Central memory CD4-positive, alpha-beta T cell (primary cell): ENCODE results near the gene ZNF525.
A peak's percentile ranks its signal among the peaks of the same experiment; 100 is the strongest.
"Not testable (repeated sequence)": the region's sequence is repeated elsewhere in the genome, so short reads cannot be mapped to it uniquely, and the experiment has no call there.

Source experiments
- DNase-seq: peaks from one replicate; pipeline ENCODE4 v3.0.0; 2022

The ZNF525 gene

GRCh38 chr19:53395840-53396524, 30.5 kb downstream of the ZNF525 start:
- DNase-seq: not testable (repeated sequence)

DNA sequence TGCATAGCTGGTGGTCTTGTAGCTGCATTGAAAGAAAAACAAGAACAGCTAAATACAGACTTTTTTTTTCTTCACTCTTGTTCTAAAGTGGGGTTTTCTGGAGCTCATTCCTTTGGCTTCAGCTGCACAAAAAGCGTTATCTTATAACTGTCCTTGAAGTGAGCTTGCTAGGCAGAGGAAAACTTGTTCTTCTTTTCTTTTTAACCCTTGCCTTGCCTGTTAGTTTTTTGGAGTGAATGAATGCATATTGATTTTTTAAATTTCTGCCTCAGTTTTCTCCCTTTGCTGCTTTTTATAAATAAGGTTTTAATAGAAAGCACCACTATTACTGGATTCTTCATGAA, 31.0 kb downstream of the ZNF525 start:
- no peak for DNase-seq

DNA sequence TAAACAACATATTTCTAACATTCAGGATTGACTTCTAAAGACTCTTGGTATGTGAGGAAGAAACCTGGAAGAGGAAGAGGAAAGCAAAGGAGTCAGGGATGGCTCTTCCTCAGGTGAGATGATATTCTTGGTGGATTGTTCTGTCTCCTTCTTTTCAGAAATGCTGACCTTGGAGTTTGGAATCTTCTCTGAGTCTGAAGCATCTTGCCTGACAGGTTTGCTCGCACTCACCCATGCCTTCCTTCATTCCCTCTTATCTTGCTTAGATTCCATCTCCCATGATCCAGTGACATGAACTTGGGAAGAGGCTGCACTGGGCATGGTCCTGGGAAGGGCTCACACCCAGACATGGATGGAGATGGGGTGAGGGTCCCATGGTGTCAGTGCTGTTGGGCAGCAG, 32.4 kb downstream of the ZNF525 start:
- not testable (repeated sequence) for DNase-seq

- DNase-seq: no peak
These were observed 44.1 kb downstream of the ZNF525 start for GRCh38 chr19:53409505-53410204.

GRCh38 chr19:53420520-53421315, 55.2 kb downstream of the ZNF525 start:
- not testable (repeated sequence) for DNase-seq

DNA sequence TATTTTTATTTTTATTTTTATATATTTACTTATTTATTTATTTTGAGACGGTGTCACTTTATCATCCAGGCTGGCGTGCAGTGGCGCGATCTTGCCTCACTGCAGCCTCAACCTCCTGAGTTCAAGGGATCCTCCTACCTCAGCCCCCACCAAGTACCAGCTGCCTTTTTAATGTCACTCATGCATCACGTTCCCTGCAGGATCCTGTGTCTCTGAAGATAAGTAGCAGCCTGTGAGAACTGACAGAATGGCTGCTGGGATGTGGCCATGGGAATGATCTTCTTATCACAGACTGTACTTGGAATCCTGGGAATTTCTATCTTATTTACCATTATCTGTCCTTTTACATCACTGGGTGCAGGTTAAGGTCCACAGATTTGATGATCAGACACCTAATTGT, 57.0 kb downstream of the ZNF525 start:
- no peak for DNase-seq

DNA sequence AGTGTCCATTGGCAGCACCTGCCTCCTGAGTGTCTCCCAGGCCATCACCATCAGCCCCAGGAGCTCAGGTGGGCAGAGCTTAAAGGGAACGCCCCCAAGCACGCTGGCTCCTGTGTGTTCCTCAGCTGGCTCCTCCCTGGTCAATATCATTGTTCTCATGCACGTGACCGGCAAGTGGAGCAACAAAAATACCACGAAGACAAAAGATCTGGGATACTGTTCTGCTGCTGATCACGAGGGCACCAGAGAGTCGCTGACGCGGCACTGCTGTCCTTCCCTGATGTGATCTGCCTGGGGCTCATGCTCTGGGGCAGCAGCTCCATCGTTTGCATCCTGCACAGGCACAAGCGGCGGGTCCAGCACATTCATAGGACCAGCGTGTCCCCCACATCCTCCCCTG, 57.6 kb downstream of the ZNF525 start:
- not testable (repeated sequence) for DNase-seq

- DNase-seq: not testable (repeated sequence)
These were observed 58.2 kb downstream of the ZNF525 start for GRCh38 chr19:53423680-53424079.

- DNase-seq: peak; percentile 49
These were observed 59.6 kb downstream of the ZNF525 start for GRCh38 chr19:53424968-53425597.

DNA sequence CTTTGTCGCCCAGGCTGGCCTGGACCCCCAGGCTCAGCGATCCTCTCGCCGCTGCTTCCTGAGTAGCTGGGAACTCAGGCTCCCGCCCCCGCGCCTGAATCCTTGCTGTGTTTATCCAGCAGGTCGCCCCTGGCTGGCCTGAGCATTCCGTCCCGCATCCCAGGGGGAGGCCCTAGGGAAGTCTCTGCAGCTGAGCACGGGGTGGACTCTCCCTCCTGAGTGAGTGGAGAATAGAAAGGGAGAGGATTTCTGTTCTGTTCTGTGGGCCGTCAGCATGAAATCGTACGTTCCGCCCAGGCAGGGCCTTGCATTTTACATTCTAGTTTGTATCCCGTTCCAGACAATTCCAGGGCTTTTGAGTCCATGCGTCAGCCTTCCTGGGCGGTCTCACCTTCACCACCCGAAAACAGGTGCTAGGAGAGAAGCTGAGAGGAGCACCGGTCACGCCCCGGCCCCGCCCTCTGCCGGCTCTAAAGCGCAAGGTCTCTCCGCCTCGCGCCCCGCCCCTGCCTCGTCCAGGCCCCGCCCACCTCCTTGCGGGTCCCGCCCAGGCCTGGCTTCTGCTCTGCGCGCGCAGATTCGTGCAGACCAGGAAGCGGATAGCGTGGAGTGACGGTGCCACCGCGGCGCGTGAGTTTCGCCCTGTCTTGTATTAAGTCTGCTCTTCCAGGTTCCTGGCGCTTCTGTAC, 66.0 kb downstream of the ZNF525 start, which contains the start of gene ZNF761:
Gene ZNF761, plus strand, starts transcription at position 586 of the 689 bp plus-strand sequence. CDS start 15,285 bp downstream, outside the sequence.
- DNase-seq: peak; percentile 96

DNA sequence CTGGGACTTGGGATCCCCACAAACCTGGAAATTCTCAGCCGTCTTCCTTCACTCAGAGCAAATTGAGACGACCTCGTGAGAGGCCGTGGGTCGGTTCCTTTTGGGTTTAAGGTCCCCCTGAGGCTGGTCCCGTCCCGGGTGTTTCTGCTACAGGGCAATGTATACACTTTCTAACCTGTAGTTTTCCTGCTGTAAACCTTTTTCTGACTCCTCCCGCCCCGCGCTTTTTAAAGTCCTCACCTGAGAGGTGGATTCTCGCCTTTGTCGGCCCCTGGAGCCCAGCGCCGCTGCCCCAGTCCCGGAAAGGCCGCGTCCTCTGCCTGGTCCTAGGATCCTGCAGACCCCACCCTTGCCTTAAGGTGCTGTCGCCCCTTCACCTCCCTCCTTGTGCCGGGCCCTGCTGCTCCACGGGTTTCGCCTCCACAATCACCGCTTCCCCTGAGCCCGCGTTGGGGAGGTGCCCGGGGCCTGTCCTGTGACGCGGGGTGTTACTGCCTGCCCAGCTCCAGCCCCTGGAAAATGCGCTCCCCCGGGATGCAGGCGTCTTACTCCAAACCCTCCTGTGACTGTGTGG, 66.7 kb downstream of the ZNF525 start:
- DNase-seq: no peak
